Peyer's patch (tissue), 4 donors: ENCODE measurements around the gene ASXL2. TPM values are rescaled to one million over a fixed set of nuclear protein-coding genes. Genes with fewer than 3 reads are reported as not detected.
"Not testable (repeated sequence)": the region's sequence is repeated elsewhere in the genome, so short reads cannot be mapped to it uniquely, and the experiment has no call there.

Experiments used
- DNase-seq, 3 donors: peaks; one replicate each; pipeline ENCODE4 v3.0.0-alpha.2; 2017 to 2019
- H3K27ac ChIP-seq, 4 donors: fragments of 200-600 bp; sonication (generic); one replicate each; pipeline ENCODE4 v1.5.1; 2016 to 2019
- H3K27me3 ChIP-seq, 2 donors: fragments of 200-600 bp; sonication (generic); one replicate each; pipeline ENCODE4 v1.5.1; 2019
- H3K36me3 ChIP-seq, 3 donors: fragments of 200-600 bp; sonication (generic); one replicate each; pipeline ENCODE4 v1.5.1; 2016 to 2019
- H3K4me1 ChIP-seq, 4 donors: fragments of 200-600 bp; sonication (generic); one replicate each; pipeline ENCODE4 v1.5.1; 2016 to 2019
- H3K4me3 ChIP-seq, 4 donors: fragments of 200-600 bp; sonication (generic); 1 replicate in 3 of 4; 2 replicates in 1 of 4; pipeline ENCODE4 v1.5.1; 2016 to 2019; ENCODE audit warnings: mild to moderate bottlenecking in 1 of 4
- H3K9me3 ChIP-seq, 4 donors: fragments of 200-600 bp; sonication (generic); one replicate each; pipeline ENCODE4 v1.5.1; 2016 to 2019; ENCODE audit warnings: mild to moderate bottlenecking in 1 of 4
- POLR2A ChIP-seq, 2 donors: fragments of 450-650 bp; IDR thresholded peaks; one replicate each; pipeline ENCODE4 v1.5.1; 2017; ENCODE audit warnings: antibody characterized with exemption in 2 of 2, mild to moderate bottlenecking in 2 of 2, moderate library complexity in 2 of 2
- total RNA-seq, 4 donors: library from RNA; depleted of rRNA; stranded (reverse); fragments of >200 nt; gene quantifications; one replicate each; pipeline ENCODE4 v1.1.0, GENCODE V29; 2016
- TF ChIP-seq, protein P1 (sequence below), 6 experiments: fragments of 450-650 bp in 4 of 6; fragments of 200-600 bp in 2 of 6; sonication (generic) in 1 of 6; IDR thresholded peaks; one replicate each; pipeline ENCODE4 v1.5.1; 2017 to 2019; ENCODE audit warnings: antibody characterized with exemption in 6 of 6, mild to moderate bottlenecking in 3 of 6, moderate library complexity in 1 of 6

Gene ASXL2
- total RNA-seq, 4 donors from 2014 or later: 17.0 to 28.9 (median 19.8) TPM

DNA sequence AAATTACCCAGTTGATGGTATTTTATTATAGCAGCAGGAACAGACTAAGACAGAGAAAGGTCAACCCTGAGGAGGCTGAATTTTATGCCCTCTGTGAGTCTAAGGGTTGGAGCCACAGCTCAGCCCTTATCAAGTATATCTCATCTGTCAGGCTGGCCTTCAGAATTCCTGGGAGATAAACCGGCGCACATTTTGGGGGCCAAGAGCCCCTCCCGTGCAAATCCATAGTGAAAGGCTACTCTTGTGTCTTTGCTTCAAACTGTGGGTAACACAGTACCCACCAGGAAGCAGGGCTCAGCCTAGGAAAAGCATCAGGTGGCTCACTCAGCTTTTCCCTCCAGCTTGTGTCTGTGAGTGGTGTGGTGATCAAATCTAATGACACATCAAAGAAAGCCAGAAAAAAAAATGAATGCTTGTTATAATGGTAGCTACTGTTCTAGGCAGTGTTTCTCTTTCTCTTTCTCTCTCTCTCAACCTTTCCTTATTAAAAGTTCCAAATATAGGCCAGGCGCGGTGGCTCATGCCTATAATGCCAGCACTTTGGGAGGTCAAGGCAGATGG lies 25.0 kb upstream of the ASXL2 start:
- no peaks in the 10 kb centered on the region for H3K27me3 ChIP-seq
- H3K27ac ChIP-seq: no peak overlapping the region
- H3K36me3 ChIP-seq: no peaks in the 10 kb centered on the region

GRCh38 chr2:25899404-25899970 lies 21.2 kb upstream of the ASXL2 start:
- no peak overlapping the region for H3K4me3 ChIP-seq
- DNase-seq: no peak
- H3K27me3 ChIP-seq: no peaks in the 10 kb centered on the region
- H3K4me1 ChIP-seq: no peaks in the 10 kb centered on the region
- no peak overlapping the region for H3K27ac ChIP-seq
- TF ChIP-seq, protein P1, sequence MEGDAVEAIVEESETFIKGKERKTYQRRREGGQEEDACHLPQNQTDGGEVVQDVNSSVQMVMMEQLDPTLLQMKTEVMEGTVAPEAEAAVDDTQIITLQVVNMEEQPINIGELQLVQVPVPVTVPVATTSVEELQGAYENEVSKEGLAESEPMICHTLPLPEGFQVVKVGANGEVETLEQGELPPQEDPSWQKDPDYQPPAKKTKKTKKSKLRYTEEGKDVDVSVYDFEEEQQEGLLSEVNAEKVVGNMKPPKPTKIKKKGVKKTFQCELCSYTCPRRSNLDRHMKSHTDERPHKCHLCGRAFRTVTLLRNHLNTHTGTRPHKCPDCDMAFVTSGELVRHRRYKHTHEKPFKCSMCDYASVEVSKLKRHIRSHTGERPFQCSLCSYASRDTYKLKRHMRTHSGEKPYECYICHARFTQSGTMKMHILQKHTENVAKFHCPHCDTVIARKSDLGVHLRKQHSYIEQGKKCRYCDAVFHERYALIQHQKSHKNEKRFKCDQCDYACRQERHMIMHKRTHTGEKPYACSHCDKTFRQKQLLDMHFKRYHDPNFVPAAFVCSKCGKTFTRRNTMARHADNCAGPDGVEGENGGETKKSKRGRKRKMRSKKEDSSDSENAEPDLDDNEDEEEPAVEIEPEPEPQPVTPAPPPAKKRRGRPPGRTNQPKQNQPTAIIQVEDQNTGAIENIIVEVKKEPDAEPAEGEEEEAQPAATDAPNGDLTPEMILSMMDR (IDR thresholded peaks at IDR 0.05): no peak
- TF ChIP-seq POLR2A (IDR thresholded peaks at IDR 0.05): no peak
- no peaks in the 10 kb centered on the region for H3K9me3 ChIP-seq
- H3K36me3 ChIP-seq: no peaks in the 10 kb centered on the region

More for the DNA sequence above, 25.0 kb upstream of the ASXL2 start:
- TF ChIP-seq, protein P1 (IDR thresholded peaks at IDR 0.05): no peak
- TF ChIP-seq POLR2A (IDR thresholded peaks at IDR 0.05): no peak
- H3K4me3 ChIP-seq: no peak overlapping the region
- no peaks in the 10 kb centered on the region for H3K9me3 ChIP-seq
- DNase-seq: no peak
- no peaks in the 10 kb centered on the region for H3K4me1 ChIP-seq

GRCh38 chr2:25897506-25897905 lies 19.2 kb upstream of the ASXL2 start:
- Histone ChIP-seq H3K27ac (no peak overlapping the region), H3K9me3 (no peaks in the 10 kb centered on the region), H3K4me1 (no peaks in the 10 kb centered on the region), H3K36me3 (no peaks in the 10 kb centered on the region), H3K27me3 (no peaks in the 10 kb centered on the region), H3K4me3 (no peak overlapping the region)
- TF ChIP-seq, protein P1 (IDR thresholded peaks at IDR 0.05): no peak
- TF ChIP-seq POLR2A (IDR thresholded peaks at IDR 0.05): no peak
- DNase-seq: no peak

DNA sequence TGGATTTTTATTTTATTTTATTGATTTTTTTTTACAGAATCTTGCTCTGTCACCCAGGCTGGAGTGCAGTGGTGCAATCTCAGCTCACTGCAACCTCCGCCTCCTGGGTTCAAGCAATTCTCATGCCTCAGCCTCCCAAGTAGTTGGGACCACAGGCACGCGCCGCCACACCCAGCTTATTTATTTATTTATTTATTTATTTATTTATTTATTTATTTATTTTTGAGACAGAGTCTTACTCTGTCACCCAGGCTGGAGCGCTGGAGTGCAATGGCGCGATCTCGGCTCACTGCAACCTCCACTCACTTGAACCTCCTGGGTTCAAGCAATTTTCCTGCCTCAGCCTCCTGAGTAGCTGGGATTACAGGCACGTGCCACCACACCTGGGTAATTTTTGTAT lies 18.0 kb upstream of the ASXL2 start:
- H3K4me1 ChIP-seq, H3K4me3 ChIP-seq, DNase-seq: not testable (repeated sequence)

GRCh38 chr2:25895610-25896009 lies 17.3 kb upstream of the ASXL2 start:
- DNase-seq: no peak
- TF ChIP-seq, protein P1 (IDR thresholded peaks at IDR 0.05): no peak
- no peak for TF ChIP-seq POLR2A (IDR thresholded peaks at IDR 0.05)
- no peaks in the 10 kb centered on the region for H3K9me3 ChIP-seq
- no peaks in the 10 kb centered on the region for H3K36me3 ChIP-seq
- H3K4me3 ChIP-seq: no peak overlapping the region
- no peaks in the 10 kb centered on the region for H3K4me1 ChIP-seq
- no peak overlapping the region for H3K27ac ChIP-seq
- H3K27me3 ChIP-seq: no peaks in the 10 kb centered on the region

More for the DNA sequence above, 18.0 kb upstream of the ASXL2 start:
- H3K9me3 ChIP-seq, H3K36me3 ChIP-seq, H3K27ac ChIP-seq, H3K27me3 ChIP-seq: not testable (repeated sequence)

- H3K27ac ChIP-seq: no peak overlapping the region
- no peaks in the 10 kb centered on the region for H3K9me3 ChIP-seq
- no peak for DNase-seq
- no peaks in the 10 kb centered on the region for H3K36me3 ChIP-seq
- no peaks in the 10 kb centered on the region for H3K27me3 ChIP-seq
- TF ChIP-seq POLR2A (IDR thresholded peaks at IDR 0.05): no peak
- TF ChIP-seq, protein P1 (IDR thresholded peaks at IDR 0.05): no peak
- no peaks in the 10 kb centered on the region for H3K4me1 ChIP-seq
- H3K4me3 ChIP-seq: no peak overlapping the region
Measured at GRCh38 chr2:25895018-25895417, 16.7 kb upstream of the ASXL2 start.
